Endometrium (tissue), 2 donors: ENCODE data around the gene ARCN1.

Source experiments
- FAIRE-seq: peaks from 2 replicates; lab custom pipeline; 2012; peaks lifted over from hg19 to GRCh38; lab: Jason Lieb, UNC
- donor health status: control.
- donor health status: control.

Gene ARCN1

DNA sequence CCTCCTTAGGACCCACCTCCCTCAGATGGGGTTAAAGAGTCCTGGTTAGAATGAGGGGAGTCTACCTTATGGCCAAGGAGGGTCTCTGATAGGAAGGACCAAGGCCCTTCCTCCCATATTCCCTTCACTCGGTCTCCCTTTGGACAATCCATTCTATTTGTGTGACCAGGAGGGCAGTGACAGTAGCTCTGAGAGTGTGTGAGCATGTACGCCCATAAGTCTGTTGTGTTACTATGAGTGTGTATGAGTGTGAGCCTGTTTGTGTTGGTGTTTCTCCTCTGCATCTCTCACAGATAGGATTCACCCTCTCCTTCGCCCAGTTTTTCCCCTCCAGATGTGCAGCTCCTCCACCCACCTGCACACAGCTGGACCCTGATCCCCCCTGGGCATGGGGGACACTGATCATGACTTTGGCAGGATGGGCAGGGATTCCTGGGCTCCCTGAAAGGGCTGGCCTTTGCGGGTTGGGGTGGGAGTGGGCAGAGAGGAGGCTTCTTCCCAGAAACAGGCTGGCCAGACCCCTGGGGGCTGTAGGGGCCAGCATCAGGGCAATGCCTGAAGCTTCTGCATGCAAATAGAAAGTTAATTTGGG, 49.7 kb downstream of the ARCN1 start:
- no peak for FAIRE-seq

DNA sequence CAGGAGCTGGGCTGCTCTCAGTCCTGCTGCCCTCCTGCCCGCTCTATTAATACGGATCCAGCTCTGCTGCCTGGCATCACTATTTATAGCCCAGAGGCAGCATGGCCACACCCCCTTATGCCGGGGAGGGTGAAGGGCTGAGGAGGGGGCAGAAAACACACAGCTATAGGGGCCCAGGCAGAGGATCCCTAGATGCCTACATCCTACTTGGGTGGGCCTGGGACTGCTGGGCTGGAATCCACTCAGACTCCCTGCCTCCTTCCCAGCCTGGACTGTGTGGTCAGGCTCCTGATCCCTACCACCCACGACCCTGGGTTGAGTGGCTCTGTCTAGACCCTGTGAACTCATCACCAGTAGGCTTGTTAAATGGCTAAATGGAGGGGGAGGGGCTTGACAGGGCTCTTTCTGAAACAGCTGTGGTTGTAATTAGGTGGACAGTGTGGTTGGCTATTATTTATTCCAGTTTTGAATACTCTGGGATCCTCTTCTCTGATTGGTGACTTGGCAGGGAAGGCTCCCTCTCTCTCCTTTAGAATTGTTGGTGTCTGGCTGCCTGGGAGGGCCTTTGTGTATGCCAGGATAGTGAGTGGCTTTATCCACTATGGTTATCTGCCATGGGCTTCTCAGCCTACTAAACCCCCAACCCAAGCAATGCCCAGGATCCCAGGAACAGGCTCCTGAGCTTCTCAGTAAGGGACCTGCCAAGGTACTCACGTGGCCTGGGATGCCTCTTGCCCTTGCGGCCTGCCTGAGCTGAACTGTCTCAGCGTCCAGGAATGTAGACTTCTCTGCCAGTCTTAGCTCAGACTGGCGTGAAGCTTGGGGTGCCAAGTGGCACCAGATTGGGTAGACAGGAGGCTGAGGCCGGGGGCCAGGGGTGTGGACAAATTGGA, 50.4 kb downstream of the ARCN1 start:
- no peak for FAIRE-seq

DNA sequence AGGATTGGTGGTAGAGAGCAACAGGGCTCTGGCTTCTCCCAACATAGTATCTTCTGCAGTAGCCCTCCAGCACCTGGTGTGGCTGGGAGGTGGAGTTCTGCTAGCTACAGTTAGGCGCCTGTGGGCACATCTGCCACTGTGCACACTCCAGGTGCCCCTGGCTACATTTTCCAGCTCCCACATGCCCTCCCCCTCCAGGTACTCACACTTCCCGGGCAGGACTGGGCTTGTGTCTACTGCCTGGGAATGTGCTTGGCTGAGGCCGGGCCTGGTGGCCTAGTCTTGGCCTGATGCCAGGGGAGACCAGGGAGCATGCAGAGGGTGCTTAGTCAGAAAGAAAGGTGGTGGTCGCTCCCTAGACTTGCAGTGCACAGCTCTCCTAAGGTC, 51.1 kb downstream of the ARCN1 start:
- no peak for FAIRE-seq

GRCh38 chr11:118625036-118625690, 53.0 kb downstream of the ARCN1 start:
- no peak for FAIRE-seq

GRCh38 chr11:118625976-118626375, 53.8 kb downstream of the ARCN1 start:
- FAIRE-seq: no peak

GRCh38 chr11:118627566-118627965, 55.4 kb downstream of the ARCN1 start:
- no peak for FAIRE-seq

GRCh38 chr11:118628031-118628430, 55.8 kb downstream of the ARCN1 start:
- no peak for FAIRE-seq

DNA sequence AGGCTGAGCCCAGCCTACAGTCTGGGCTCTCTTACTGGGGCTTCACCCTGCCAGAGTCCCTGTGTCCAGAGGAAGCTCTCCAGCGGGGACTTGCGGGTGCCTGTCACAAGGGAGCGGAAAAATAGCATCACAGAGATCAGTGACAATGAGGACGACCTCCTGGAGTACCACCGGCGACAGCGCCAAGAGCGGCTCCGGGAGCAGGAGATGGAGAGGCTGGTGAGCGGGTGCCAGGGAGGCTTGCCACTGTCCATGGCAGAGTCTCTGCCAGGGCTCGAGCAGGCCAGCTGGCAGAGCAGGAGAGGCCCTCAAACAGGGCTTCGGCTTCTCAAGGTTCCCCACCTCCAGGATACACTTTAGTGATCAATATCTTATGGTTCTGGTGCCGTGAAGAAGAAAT, 56.2 kb downstream of the ARCN1 start:
- FAIRE-seq: no peak

DNA sequence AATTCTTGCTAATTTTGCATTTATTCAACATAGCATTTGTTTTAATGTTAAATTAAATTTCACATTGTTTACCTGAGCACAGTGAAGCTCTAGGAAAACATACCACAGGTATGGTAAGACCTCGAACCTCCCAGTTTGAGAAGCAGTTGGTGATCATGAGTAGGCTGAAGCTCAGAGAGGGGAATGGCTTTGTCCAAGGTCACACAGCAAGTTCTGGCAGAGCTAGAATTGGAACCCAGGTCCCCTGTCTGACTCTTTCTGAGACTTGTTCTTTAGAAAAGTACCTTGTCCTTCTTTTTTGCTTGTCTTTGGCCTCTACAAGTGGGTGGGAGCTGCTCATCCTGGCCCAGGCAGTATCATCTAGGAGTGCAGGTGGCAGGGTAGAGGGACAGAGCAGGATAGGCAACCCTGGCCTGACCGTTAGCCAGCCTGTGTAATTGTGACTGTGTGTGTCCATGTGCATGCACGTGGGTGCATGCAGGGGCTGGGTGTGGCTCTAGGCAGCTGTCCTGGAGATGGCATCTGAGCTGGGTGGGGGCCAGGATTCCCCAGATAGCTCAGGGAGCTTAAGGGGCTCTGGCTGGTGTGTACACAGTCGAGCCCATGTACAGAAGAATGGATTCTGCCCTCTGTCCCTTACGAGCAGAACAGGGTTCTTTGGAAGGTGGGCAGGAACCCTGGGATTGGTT, 56.8 kb downstream of the ARCN1 start:
- FAIRE-seq: no peak

- no peak for FAIRE-seq
These were observed 57.8 kb downstream of the ARCN1 start for GRCh38 chr11:118629761-118630661.

GRCh38 chr11:118631142-118631909, 59.1 kb downstream of the ARCN1 start:
- FAIRE-seq: no peak

GRCh38 chr11:118632577-118633318, 60.5 kb downstream of the ARCN1 start:
- no peak for FAIRE-seq

GRCh38 chr11:118633319-118633690, 61.1 kb downstream of the ARCN1 start:
- no peak for FAIRE-seq

DNA sequence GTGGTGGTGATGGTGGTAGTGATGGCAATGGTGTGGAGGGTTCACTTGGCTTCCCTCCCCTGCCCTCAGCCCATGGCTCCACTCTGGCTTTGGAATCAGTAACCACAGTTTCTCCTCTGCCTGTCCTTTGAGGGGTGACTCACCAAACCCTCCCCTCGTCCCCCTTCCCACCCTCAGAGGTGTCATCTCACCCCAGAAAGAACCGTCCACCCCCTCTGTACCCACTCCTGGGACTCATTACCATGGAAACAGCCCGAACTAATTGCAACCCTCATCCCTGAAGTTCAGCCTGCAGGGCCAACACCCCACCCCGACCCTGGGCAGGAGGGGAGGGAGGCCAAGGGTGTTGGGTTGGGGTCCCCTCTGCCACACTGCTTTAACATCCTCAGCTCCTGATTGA, 61.8 kb downstream of the ARCN1 start:
- FAIRE-seq: no peak

DNA sequence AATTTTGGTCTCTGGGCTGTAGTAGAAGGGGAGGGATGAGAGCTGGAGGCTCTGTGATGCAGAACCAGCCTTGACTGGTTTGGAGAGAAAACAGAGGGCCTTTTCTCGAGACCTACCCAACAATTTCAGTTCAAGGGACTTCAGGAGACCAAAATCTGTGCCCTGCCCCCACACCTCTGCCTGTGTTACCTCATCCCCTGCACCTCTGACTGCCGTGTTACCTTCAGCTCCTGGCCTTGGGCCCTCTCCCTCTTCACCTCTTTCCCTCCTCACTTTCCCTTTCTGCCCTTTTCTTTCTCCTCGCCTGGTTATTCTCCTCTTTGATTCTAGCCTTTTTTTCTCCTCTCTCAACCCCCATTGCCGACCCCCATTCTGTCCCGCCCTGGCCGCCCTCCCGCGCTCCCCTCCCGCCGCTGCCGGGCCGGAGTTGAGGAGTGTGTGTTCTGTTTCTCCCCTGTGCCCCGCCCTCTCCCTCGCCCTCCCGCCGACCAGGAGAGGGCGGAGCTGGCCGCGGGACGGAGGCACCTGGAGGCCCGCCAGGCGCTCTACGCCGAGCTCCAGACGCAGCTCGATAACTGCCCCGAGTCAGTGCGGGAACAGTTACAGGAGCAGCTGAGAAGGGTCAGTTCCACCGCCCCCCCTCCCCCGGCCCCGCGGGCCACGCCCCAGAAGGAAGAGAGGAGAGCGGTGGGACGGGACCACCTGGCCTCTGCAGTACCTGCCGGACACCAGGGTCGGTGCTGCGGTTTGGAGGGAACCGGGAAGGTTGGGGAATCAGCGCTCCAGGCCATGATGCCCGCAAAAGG, 62.4 kb downstream of the ARCN1 start:
- FAIRE-seq: no peak

DNA sequence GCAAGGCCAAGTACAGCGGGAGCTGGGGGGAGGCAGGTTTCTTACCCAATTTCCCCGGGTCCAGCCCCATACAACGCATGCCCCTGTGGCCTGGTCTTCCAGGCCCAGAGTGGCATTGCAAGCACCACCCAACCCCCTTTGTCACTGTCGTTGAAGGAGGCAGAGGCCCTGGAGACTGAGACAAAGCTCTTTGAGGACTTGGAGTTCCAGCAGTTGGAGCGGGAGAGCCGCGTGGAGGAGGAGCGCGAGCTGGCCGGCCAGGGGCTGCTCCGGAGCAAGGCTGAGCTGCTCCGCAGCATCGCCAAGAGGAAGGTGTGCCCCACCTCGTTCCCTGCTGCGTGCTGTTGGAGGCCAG, 63.0 kb downstream of the ARCN1 start:
- no peak for FAIRE-seq

GRCh38 chr11:118635642-118636041, 63.4 kb downstream of the ARCN1 start:
- FAIRE-seq: no peak

DNA sequence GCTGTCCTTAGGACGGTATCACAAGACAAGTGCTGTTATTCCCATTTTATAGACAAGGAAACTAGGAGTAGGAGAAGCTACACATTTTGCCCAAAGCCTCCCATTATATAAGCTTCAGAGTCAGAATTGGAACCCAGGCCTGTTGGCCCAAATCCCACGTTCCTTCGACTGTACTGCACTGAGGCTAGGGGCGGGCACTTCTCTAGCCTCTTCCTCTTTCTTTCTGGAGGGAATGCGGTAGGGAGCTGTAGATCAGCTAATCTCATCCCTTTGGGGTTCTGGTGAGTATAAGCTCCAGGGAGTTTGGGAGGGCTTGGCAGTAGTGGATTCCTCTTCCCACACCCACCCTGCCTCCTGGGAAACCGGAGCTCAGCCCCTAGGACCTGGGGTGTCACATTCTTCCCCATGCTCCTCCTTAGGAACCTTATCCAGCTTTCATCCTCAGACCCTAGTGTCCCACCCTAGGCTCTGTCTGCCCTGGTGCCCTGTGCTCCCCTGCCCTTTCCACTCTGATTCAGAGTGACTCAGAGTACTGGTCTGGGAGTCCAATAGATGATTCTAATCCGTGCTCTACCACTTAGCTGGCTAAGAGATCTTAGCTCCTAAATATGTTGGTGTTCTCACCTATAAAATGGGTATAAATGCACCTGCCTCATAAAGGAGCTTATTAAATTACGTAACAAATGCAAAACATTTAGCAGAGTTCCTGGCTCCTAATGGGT, 64.5 kb downstream of the ARCN1 start:
- FAIRE-seq: no peak

- FAIRE-seq: no peak
These were observed 66.5 kb downstream of the ARCN1 start for GRCh38 chr11:118638726-118639125.
